ENCODE results near the gene GPATCH4.
"Not testable (repeated sequence)": the region's sequence is repeated elsewhere in the genome, so short reads cannot be mapped to it uniquely, and the experiment has no call there.

The GPATCH4 gene

DNA sequence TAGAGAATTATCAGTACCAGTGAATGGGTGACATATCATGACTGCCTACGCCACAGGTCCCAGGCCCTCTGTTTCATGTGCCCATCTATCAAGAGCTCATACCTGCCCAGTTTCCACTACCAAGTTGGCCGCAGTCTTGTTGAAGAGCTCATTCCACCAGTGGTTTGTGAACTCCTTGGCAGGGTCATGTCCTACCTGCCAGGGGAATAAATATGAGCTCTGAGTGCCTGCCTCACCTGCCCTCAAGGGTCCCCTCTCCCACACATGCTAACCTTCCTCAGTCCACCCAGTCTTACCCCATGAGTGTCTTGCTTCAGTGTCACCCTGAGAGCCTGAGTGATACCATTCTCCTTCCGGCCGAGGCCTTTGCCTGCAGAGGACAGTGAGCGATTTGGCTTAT is 3.2 kb downstream of the GPATCH4 start:
- DNase-seq (ENCODE audit: low spot score): no peak

DNA sequence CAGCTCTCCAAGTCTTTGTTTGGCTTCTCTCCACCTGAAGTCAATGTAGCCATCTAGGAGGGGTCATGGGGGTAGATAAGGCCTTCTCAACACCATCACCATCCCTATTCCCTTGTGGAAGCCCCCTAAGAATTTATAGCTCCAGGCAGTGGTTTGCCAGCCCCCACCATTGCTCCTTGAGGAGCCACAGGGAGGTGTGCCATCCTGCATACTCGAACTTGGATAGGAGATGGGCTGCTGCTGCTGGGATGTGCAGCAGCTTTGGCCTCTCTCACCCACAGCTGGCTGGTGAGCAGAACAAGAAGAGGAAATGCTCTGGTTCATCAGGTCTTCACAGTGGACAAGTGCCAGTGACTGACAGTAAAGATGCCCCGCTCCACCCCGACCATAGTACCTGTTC is 4.9 kb downstream of the GPATCH4 start:
- no peak for DNase-seq (ENCODE audit: low spot score)

- DNase-seq (ENCODE audit: low spot score): no peak
These were observed 6.3 kb downstream of the GPATCH4 start for GRCh38 chr1:156595016-156595415.

- no peak for DNase-seq (ENCODE audit: low spot score)
These were observed 7.1 kb downstream of the GPATCH4 start for GRCh38 chr1:156594190-156594589.

GRCh38 chr1:156593661-156593989 is 7.7 kb downstream of the GPATCH4 start:
- no peak for DNase-seq (ENCODE audit: low spot score)

GRCh38 chr1:156592910-156593660 is 8.2 kb downstream of the GPATCH4 start:
- no peak for DNase-seq (ENCODE audit: low spot score)

DNA sequence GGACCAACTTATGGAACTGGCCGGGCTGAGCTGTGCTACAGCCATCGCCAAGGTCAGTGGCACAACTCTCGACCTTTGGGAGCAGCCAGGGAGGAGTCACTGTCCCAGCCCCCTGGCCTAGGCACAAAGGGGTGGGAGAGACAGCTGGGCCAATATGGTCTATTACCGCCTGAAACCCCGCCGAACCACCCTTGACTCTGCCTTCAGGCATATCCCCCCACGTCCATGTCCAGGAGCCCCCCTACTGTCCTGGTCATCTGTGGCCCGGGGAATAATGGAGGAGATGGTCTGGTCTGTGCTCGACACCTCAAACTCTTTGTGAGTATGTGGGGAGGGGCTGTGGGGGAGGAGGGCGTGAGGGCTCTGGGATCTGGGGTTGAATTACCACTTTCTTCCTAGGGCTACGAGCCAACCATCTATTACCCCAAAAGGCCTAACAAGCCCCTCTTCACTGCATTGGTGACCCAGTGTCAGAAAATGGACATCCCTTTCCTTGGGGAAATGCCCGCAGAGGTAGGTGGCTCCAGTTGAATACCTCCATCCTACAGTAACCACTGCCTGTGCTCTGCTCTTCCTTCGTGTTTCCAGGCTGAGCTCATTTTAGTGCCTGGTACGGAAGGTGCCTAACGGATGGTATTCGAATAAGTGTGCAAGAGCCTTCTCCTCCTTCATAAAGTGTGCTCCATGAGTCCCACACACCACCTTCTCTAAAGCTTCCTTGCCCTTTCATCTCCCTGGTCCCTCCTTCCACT is 8.9 kb downstream of the GPATCH4 start:
- DNase-seq (ENCODE audit: low spot score): no peak

DNA sequence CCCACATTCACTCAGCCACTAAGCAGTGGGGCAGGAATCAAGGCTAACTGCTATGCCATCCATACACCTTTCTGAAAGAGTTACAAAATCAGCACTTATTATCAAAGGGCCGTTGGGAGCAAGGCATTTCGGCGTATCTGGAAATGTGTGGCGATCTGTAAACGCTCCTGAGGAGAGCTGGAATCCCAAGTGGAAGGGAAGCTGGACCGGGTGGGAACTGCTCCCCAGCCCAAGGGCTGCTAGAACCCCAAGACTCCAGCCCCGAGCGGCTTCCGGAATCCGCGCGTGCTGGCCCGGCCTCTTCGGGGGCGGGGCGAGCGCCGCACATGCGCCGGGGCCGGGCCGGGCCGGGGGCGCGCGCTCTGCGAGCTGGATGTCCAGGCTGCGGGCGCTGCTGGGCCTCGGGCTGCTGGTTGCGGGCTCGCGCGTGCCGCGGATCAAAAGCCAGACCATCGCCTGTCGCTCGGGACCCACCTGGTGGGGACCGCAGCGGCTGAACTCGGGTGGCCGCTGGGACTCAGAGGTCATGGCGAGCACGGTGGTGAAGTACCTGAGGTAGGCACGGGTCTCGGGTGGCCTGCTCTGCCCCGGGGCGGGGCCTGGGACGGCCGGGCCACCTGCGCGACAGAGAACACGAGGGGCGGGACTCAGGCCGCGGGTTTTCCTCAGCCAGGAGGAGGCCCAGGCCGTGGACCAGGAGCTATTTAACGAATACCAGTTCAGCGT is 9.7 kb downstream of the GPATCH4 start, which contains the start of gene NAXE:
Gene NAXE, plus strand, starts transcription at position 345 of the 726 bp plus-strand sequence. Its CDS starts 29 bp downstream, at position 374.
- DNase-seq (ENCODE audit: low spot score): peak; percentile 78

DNA sequence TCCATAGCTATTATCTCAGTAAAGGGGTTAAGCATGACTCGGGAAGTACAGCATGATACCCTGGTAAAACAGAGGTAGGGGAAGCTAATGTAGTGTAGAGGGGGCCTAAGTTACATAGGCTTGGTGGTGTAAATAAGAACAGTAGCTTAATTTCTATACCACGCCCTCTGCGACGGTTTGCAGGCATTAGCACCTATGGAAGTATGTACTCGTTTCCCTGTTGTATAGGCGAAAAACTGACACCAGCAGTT is 10.2 kb downstream of the GPATCH4 start:
- no peak for DNase-seq (ENCODE audit: low spot score)

GRCh38 chr1:156590326-156591180 is 10.7 kb downstream of the GPATCH4 start:
- DNase-seq (ENCODE audit: low spot score): no peak

DNA sequence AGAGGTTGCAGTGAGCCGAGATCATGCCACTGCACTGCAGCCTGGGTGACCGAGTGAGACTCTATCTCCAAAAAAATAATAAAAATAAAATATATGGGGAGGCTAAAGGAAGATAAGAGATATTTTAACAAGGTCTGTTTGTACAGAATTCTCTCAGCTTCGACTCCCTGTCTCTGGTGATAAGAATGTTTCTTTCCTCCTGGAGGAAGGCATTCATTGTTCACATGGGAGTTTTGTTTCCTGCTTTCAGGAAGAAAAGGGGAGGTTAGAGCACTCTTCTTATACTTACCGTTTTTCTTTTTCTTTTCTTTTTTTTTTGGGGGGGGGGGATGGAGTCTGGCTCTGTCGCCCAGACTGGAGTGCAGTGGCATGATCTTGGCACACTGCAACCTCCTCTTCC is 11.7 kb downstream of the GPATCH4 start:
- no peak for DNase-seq (ENCODE audit: low spot score)

DNA sequence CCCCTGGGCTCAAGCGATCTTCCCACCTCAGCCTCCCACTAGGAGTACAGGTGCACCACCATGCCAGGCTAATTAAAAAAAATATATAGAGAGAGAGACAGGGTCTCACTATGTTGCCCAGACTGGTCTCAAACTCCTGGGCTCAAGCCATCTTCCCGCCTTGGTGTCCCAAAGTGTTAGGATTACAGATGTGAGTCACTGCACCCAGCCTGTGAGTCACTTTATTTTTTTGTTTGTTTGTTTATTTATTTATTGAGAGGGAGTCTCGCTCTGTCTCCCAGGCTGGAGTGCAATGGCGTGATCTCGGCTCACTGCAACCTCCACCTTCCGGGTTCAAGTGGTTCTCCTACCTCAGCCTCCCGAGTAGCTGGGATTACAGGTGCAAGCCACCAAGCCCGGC is 13.4 kb downstream of the GPATCH4 start:
- DNase-seq (ENCODE audit: low spot score): not testable (repeated sequence)

DNA sequence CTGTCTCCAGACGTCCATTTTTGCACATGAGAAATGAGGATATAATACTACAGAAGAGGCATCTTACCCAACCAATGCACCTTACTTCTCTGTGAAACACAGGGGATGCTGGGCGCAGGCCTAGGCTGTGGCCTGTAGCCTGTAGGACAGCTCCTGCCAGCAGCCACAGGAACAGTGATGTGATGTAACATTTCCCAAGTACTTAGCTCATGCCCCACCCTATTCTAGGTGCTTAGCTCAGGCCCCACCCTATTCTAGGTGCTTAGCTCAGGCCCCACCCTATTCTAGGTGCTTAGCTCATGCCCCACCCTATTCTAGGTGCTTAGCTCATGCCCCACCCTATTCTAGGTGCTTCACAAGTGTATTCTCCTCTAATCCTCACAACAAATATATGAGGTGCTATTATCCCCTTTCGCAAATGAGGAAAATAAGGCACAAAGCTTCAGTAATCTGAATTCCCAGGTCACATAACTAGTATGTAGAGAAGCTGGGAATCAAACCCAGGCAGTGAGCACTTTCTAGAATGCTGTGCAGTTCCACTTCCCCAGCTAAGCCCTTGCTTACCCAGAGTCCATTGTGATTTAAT is 14.3 kb downstream of the GPATCH4 start:
- no peak for DNase-seq (ENCODE audit: low spot score)

- no peak for DNase-seq (ENCODE audit: low spot score)
These were observed 15.0 kb downstream of the GPATCH4 start for GRCh38 chr1:156586323-156586722.

- no peak for DNase-seq (ENCODE audit: low spot score)
These were observed 16.5 kb downstream of the GPATCH4 start for GRCh38 chr1:156584813-156585212.

DNA sequence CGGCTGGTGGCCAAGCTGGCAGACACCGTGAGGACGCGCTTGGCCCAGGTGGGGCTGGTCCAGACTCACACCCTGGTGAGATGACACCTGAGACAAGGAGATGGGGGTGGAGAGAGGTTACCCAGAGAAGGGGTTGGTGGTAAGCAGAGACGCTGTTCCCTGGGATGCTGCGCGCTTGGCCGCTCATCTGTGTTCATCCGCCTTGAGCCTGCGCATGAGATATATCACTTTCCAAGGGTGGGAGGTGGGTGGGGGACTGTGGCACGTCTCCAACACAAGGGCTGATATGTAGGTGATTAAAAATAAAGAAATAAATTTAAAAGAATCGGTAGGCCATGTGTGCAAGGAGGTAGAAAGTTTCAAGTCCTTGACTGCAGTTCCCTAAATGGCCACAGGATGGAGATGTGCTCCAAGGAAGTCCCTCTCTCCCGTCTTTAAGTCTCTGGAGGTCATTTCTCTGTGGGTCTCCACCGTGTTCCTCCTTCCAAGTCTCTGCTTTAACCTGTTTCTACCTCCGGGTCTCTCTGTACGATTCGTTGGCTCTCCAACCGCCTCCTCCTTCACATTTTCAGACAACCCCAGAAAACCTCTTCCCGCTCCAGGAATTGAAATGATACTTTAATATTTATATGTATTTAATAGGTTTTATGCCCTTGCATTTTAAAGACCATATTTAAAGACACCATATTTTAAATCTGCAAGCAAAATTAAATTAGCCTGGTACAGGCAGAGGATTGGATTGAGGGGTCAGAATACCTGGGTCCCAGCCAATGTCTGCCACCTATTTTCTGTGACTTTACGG is 17.3 kb downstream of the GPATCH4 start:
- DNase-seq (ENCODE audit: low spot score): peak; percentile 89

- DNase-seq (ENCODE audit: low spot score): no peak
These were observed 18.8 kb downstream of the GPATCH4 start for GRCh38 chr1:156582388-156583017.

- no peak for DNase-seq (ENCODE audit: low spot score)
These were observed 19.5 kb downstream of the GPATCH4 start for GRCh38 chr1:156581661-156582387.

DNA sequence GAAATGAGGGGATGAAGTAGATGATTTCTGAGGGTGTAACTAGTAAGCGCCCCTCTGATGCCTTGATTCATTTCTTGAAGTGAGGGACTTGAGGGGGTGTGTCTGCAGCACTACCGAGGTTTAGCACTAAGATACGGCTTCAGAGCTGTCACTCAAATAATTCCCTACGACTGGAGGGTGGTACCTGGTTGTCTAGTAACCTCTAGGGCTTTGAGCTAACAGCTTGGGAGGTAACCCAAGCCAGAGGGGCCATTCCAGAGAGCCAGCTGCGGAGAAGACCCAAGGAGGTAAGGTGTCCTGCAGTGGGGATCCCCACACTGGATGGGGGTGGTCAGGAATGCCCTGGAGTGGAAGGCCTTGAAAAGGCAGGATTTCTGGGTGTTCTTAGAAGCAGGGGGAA is 21.8 kb downstream of the GPATCH4 start, which contains the start of gene TTC24:
Gene TTC24, plus strand, starts transcription at position 252 of the 400 bp plus-strand sequence. CDS start 1,642 bp downstream, outside the sequence.
- no peak for DNase-seq (ENCODE audit: low spot score)

- DNase-seq (ENCODE audit: low spot score): no peak
These were observed 23.2 kb downstream of the GPATCH4 start for GRCh38 chr1:156578055-156578454.
